ENCODE measurements around the gene GFRAL. TPM values are rescaled to one million over a fixed set of nuclear protein-coding genes. Genes with fewer than 3 reads are reported as not detected.

Gene GFRAL
- total and polyA plus RNA-seq, 2 of the 4 experiments (the other 2 are of a cell fraction) = not detected

DNA sequence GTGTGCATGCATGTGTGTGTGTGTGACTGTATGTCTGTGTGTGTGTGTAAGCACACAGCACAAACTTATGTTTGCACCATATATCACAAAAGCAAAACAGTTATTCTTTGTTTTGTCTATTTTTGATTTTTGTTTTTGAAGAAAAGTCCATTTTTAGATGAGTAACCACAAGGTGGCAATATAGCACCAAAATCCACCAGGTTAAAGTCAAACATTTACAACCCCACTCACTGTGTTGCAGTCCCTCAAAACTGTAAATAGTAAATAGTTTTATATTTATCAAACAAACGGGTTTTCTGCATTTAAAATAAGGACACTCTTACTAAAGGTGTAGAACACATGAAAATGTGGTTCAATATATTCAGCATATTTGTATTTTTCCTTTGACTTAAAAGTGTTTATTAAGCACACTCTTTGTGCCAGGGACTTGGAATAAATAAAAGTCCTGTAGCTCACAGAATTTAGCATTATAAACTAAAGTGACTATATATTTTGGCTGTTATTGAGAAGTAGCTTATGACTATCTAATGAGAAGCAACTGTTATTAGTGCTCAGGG lies 118.5 kb downstream of the GFRAL start:
- peaks cover 2% of the 10 kb centered on the region; the same call in 1 of the 2 replicates for H3K9me1 ChIP-seq (ENCODE audit: insufficient read depth, low read length)
- peak overlapping the region; percentile 22; the same call in 1 of the 2 replicates for H3K56ac ChIP-seq (ENCODE audit: extremely low read depth, insufficient read depth, low read length)
- peak overlapping the region; percentile 94; the same call in 1 of the 2 replicates for H3K14ac ChIP-seq (replicated peaks; ENCODE audit: low read depth, low read length)
- no peaks in the 10 kb centered on the region for H3K36me3 ChIP-seq (ENCODE audit: control insufficient read depth, insufficient read depth, low read length)
- peak overlapping the region; percentile 83 for H2AK9ac ChIP-seq (replicated peaks; ENCODE audit: low read depth, low read length, poor library complexity)
- peaks cover 1% of the 10 kb centered on the region for H3K4me1 ChIP-seq (ENCODE audit: control insufficient read depth, insufficient read depth, low read length)
- H4K5ac ChIP-seq (ENCODE audit: low read depth, low read length) = no peak overlapping the region
- intact Hi-C loops (cut with micrococcal nuclease) = loop anchor here (1.0 to 10.0 kb wide), 6 partner anchors 169 to 1461 kb away; no protein-coding TSS in a partner anchor
- TF ChIP-seq RAD21 (IDR thresholded peaks at IDR 0.05; ENCODE audit: low read length) = peak; percentile 74
- TF ChIP-seq SMC3 (IDR thresholded peaks at IDR 0.05; ENCODE audit: low read depth, low read length) = peak; percentile 83
- TF ChIP-seq, protein P1, sequence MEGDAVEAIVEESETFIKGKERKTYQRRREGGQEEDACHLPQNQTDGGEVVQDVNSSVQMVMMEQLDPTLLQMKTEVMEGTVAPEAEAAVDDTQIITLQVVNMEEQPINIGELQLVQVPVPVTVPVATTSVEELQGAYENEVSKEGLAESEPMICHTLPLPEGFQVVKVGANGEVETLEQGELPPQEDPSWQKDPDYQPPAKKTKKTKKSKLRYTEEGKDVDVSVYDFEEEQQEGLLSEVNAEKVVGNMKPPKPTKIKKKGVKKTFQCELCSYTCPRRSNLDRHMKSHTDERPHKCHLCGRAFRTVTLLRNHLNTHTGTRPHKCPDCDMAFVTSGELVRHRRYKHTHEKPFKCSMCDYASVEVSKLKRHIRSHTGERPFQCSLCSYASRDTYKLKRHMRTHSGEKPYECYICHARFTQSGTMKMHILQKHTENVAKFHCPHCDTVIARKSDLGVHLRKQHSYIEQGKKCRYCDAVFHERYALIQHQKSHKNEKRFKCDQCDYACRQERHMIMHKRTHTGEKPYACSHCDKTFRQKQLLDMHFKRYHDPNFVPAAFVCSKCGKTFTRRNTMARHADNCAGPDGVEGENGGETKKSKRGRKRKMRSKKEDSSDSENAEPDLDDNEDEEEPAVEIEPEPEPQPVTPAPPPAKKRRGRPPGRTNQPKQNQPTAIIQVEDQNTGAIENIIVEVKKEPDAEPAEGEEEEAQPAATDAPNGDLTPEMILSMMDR (conservative IDR thresholded peaks at IDR 0.05; ENCODE audit: low read depth, low read length) = peak; percentile 66
- TF ChIP-seq MAFK (IDR thresholded peaks at IDR 0.05; ENCODE audit: low read depth, low read length) = no peak
- no peak overlapping the region for H3K18ac ChIP-seq (ENCODE audit: low read depth, low read length)
- H3K27ac ChIP-seq (ENCODE audit: insufficient read depth, low read length) = no peak overlapping the region
- peak overlapping the region; percentile 79; the same call in 1 of the 3 replicates for H2BK15ac ChIP-seq (ENCODE audit: low read depth, low read length)
- H2AK5ac ChIP-seq (ENCODE audit: low read depth, low read length) = peak overlapping the region; percentile 82
- ATAC-seq (ENCODE audit: low read depth) = peak; percentile 48; the same call in 1 of the 2 replicates
- peak; percentile 45 for DNase-seq
- BruUV-seq (replicated peaks) = no TSS peak
- H4K20me1 ChIP-seq (ENCODE audit: insufficient read depth, low read length) = no peaks in the 10 kb centered on the region
- dilution Hi-C loops (cut with HindIII; ENCODE audit: low sequenced_read_pairs, unreplicated experiment) = no loop called here
- peak overlapping the region in 1 of 2 experiments; percentile 95; a peak in 1 of 4 replicates for H4K8ac ChIP-seq (ENCODE audit: low read depth in 2 of 2, low read length in 2 of 2)
- POLR2A ChIA-PET (ENCODE audit: unreplicated experiment) = no interaction called here
- in situ Hi-C loops (cut with MboI; ENCODE audit: low sequenced_read_pairs) = loop anchor here (10.0 to 25.0 kb wide), 3 partner anchors 439 to 842 kb away; no protein-coding TSS in a partner anchor
- no peak overlapping the region for H3K23ac ChIP-seq (ENCODE audit: low read depth, low read length)
- no peak overlapping the region for H2BK5ac ChIP-seq (ENCODE audit: low read depth, low read length, poor library complexity, severe bottlenecking)
- H3K27me3 ChIP-seq (ENCODE audit: control insufficient read depth, insufficient read depth, low read length) = no peaks in the 10 kb centered on the region
- H3K9ac ChIP-seq (ENCODE audit: low read depth, low read length) = no peak overlapping the region
- no peak overlapping the region for H3K4me2 ChIP-seq (ENCODE audit: low read depth, low read length)
- H4K91ac ChIP-seq (ENCODE audit: insufficient read depth, low read depth, low read length) = peak overlapping the region; percentile 92
- H3K9me3 ChIP-seq (ENCODE audit: control insufficient read depth, insufficient read depth, low read length) = no peaks in the 10 kb centered on the region
- H3K4me3 ChIP-seq (ENCODE audit: insufficient read depth, low read depth, low read length) = no peak overlapping the region
- peak overlapping the region; percentile 97; the same call in 1 of the 2 replicates for H2BK20ac ChIP-seq (ENCODE audit: low read depth, low read length)
- peak overlapping the region; percentile 92 for H2BK120ac ChIP-seq (ENCODE audit: low read depth, low read length)
- H2AFZ ChIP-seq (replicated peaks; ENCODE audit: low read length, poor library complexity) = peak overlapping the region; percentile 57
- CTCF ChIA-PET = interaction anchor here (0.6 to 1.7 kb wide), 13 partner anchors 153 to 510 kb away, joined by 3 to 7 read pairs (median 4); no protein-coding TSS in a partner anchor
- no peaks in the 10 kb centered on the region for H3K79me1 ChIP-seq (ENCODE audit: low read depth in 1 of 2, low read length in 2 of 2)
- WGBS, 2 experiments (ENCODE audit: extremely low coverage in 2 of 2, insufficient read length in 1 of 2) = no CpG with 5 or more reads among the region's 1 CpG
- peak overlapping the region; percentile 92 for H3K4ac ChIP-seq (ENCODE audit: low read depth, low read length)
